A549 (cell line): ENCODE data around the gene LAMP5.

Experiments used
- CTCF ChIP-seq: fragments of >200 bp; sonication (Bioruptor Twin); formaldehyde crosslinking; IDR thresholded peaks from 3 replicates; pipeline ENCODE4 v1.5.1; 2016
- ESRRA ChIP-seq: fragments of 150-350 bp; IDR thresholded peaks from 2 replicates; pipeline ENCODE4 v1.6.1; 2014; ENCODE audit warnings: mild to moderate bottlenecking, low read length, borderline replicate concordance
- HOXA7 ChIP-seq: fragments of 250-450 bp; sonication (Bioruptor Pico); IDR thresholded peaks from 2 replicates; pipeline ENCODE4 v1.5.0; 2020; ENCODE audit warnings: mild to moderate bottlenecking, moderate library complexity
- JUN ChIP-seq, 2 experiments: fragments of >200 bp; sonication (Bioruptor Twin); formaldehyde crosslinking; IDR thresholded peaks; 2 replicates in 1 of 2; 3 replicates in 1 of 2; pipeline ENCODE4 v1.6.1; 2016 to 2017
- PBX3 ChIP-seq: IDR thresholded peaks from 2 replicates; pipeline ENCODE4 v1.6.1; 2012
- RNF2 ChIP-seq: fragments of 200-600 bp; sonication (generic); IDR thresholded peaks from 2 replicates; pipeline ENCODE4 v1.6.1; 2016; ENCODE audit warnings: low read depth, mild to moderate bottlenecking, antibody characterized with exemption, moderate library complexity, borderline replicate concordance

- TF ChIP-seq PBX3 (no peak), HOXA7 (CRISPR knock-in tag) (no peak), RNF2 (no peak), JUN (IDR thresholded peaks at IDR 0.05) (no peak), ESRRA (no peak), CTCF (no peak)
These were observed 5.7 kb downstream of the LAMP5 start for GRCh38 chr20:9520086-9520485.
